Daoy (cell line): Measurements from ENCODE around the gene MDM4. TPM values are rescaled to one million over a fixed set of nuclear protein-coding genes. Genes with fewer than 3 reads are reported as not detected.

Experiments used
- DNase-seq: peaks from one replicate; pipeline ENCODE4 v3.0.0-alpha.2; 2015; ENCODE audit warnings: low read depth
- total RNA-seq: library from RNA; depleted of rRNA; stranded (reverse); fragments of >200 nt; shearing (Covaris generic); gene quantifications from 2 replicates; pipeline ENCODE4 v1.2.3, GENCODE V29; 2014; rRNA removed

The MDM4 gene
- total RNA-seq, result 12.7 and 15.0 TPM in 2 replicates

DNA sequence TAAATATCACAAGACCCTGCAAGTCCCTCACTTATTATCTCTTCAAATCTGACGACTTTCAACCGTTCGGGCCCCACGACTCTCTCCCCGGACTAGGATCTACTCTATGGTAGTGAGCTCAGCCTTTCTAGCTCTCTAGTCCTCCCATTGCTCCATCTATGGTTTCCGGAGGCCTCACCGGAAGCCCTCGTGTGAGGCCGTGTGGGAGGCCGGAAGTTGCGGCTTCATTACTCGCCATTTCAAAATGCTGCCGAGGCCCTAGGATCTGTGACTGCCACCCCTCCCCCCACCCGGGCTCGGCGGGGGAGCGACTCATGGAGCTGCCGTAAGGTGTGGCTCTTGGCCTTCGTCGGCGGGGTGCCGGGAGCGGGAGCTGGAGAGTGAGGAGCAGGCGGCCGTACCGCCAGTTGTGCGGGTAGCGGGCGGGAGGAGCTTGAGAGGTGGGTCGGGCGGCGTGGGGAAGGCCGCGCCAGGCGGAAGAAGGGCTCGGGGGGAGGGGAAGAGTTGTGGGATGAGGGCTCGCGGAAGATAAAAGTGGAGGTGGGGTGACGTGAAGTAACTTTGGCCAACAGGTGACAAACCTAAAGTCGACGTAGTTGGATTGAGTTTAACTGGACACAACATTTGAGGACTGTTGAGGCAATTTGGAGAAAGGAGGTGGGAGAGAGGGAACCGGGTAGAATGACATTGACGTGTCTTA is at the start of gene MDM4:
TSS of gene MDM4 (plus strand) at position 227 of the 700 bp plus-strand sequence. CDS start 9,113 bp downstream, outside the sequence.
- peak; percentile 97 for DNase-seq

DNA sequence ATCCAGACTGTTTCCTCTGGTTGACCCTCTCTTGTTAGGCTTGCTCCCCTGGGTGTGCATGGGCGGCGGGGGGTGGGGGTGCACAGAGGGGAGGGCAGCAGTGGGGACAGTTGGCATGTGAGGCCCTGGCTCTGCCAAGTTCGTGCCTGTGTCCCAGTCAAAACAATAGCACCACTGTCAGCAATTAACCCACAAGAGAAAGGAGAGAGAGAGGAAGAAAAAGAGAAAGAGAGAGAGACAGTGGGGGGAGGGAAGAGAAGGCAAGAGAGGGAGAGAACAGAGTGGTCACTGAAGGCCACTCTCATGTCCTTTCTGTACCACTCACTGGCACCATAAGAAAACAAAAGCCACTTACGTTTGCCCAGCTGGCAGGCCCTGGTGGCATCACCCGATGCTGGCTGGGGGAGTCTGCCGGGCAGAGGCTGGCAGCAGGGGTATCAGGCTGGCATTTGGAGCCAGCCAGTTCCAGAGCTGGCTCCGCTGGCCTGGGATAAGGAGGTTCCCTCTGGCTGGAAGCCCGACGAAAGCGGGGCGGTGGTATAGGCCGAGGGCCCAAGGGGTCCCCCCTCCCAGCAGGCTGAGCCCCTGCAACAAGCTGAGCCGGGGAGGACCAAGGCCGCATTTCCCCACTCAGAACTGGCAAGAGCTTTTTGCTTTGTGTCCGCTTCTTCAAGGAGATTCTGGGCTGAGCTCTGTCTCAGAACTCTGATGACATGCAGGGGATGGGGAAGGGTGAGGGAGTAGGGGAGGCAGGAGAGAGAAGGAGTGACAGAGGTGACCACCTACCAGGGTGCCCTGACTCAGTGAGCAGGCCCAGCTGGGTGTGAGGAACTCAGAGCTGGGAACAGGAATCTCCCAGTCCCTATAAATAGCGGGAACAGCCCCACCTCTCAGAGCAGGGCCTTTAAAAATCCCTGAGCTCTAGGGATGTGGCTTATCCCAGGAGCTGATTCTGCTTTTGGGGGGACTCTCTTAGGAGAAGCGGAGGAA is 49.5 kb upstream of the MDM4 start:
- no peak for DNase-seq

- DNase-seq, result no peak
These were observed 48.0 kb upstream of the MDM4 start for GRCh38 chr1:204468206-204468605.

DNA sequence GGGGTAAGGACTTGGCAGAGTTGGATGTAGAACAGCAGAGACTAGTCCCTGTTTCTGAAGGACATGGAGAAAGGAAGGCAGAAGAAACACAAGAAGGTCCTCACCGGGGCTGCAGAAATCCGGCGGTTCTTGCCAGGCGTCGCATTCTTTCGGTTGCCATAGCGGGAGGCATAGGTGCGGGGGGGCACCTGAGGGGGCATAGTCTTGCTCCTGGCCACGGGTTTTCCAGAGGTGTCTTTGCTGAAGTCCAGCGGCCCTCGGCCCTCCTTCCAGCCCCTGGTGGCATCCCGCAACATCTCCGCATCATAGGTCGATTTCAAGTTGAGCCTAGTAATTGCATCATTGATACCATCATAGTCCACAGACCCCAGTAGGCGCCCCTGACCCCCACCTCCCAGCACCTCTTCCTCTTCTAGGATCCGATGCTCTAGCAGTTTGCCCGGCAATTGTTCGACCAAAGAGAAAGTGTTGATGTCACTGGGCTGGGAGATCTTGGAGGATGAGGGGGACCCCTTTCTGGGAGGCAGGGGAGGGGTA is 47.4 kb upstream of the MDM4 start:
- DNase-seq, result no peak

GRCh38 chr1:204469304-204469703 is 46.9 kb upstream of the MDM4 start:
- DNase-seq, result no peak

- no peak for DNase-seq
These were observed 44.5 kb upstream of the MDM4 start for GRCh38 chr1:204471687-204472086.

DNA sequence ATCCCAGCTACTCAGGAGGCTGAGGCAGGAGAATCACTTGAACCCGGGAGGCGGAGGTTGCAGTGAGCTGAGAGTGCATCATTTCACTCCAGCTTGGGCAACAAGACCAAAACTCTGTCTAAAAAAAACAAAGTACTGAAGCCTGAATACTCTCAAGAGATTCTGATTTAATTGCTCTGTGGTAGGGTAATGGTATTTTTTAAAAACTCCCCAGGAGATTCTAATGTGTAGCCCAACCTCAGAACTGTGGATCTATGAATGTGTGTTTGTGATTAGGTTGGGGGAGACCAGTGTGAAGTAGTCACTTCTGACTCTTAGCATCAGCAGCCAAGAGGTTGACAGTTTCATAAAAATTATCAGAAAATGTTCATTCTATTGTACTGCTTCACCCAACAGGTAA is 43.5 kb upstream of the MDM4 start:
- no peak for DNase-seq

DNA sequence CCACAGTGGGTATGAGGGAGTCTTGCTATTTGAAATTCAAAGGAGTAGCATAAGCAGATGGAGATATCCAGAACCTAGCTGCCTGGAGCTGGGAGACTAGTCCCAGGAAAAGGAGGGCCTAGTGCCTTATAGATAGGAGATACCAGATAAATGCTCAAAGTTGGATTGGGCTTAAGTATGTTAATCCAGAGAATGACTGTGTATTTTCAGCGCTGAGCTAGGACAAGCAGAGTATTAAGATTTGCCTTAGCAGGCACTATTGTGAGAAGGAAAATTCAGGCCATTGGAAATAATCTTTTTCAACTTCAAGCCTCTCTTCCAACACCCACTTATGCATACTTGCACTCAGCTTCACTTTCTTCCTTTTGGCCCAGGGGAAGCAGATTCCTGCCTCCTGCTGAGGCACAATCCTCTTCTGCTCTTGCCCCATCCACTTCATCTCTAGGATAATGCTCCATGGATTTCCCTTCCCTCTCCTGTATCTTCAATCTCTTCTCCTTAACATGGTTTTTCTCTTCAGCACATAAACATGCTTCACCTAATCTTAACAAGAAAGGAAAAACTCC is 42.7 kb upstream of the MDM4 start:
- no peak for DNase-seq

- peak; percentile 32 for DNase-seq
These were observed 40.4 kb upstream of the MDM4 start for GRCh38 chr1:204475656-204476432.

- DNase-seq, result no peak
These were observed 39.6 kb upstream of the MDM4 start for GRCh38 chr1:204476563-204476962.

- no peak for DNase-seq
These were observed 39.0 kb upstream of the MDM4 start for GRCh38 chr1:204477036-204477740.

GRCh38 chr1:204478172-204478899 is 37.9 kb upstream of the MDM4 start:
- no peak for DNase-seq

GRCh38 chr1:204478921-204479320 is 37.3 kb upstream of the MDM4 start:
- no peak for DNase-seq

DNA sequence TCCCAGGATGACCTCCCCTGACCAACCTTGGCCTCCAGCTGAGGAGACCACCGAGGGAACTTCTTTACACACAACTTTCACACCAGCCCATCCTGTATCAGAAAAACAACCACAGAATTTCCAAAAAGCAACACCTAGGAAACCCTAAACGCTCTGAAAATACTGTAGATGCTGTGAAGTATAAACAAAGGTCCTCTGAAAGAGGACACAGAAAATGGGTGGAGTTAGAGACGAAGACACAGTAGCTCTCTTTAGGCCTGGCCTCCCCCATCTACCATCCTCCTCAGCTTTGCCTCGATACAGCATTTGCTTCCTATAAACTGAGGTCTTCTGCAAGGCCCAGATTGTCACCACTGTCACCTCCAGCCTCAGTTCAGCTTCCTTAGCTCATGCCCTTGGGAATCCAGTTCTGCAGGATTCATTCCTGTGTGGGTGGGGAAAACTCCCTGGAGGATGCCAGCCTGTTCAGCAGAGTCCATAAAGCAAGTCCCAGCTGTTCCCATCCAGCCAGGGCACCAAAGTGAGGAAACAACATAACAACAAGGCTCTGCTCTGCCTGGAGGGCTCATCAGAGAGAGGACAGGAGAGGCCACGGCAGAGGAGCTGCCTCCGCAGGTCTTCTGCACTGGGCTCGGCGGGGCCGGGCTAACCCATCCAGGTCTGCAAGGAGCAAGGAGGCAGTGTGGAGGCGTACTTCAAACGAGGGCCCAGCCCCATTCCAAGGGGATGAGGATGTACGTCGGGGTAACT is 36.6 kb upstream of the MDM4 start:
- no peak for DNase-seq

GRCh38 chr1:204480515-204480914 is 35.7 kb upstream of the MDM4 start:
- DNase-seq, result no peak

- DNase-seq, result no peak
These were observed 32.4 kb upstream of the MDM4 start for GRCh38 chr1:204483791-204484190.

DNA sequence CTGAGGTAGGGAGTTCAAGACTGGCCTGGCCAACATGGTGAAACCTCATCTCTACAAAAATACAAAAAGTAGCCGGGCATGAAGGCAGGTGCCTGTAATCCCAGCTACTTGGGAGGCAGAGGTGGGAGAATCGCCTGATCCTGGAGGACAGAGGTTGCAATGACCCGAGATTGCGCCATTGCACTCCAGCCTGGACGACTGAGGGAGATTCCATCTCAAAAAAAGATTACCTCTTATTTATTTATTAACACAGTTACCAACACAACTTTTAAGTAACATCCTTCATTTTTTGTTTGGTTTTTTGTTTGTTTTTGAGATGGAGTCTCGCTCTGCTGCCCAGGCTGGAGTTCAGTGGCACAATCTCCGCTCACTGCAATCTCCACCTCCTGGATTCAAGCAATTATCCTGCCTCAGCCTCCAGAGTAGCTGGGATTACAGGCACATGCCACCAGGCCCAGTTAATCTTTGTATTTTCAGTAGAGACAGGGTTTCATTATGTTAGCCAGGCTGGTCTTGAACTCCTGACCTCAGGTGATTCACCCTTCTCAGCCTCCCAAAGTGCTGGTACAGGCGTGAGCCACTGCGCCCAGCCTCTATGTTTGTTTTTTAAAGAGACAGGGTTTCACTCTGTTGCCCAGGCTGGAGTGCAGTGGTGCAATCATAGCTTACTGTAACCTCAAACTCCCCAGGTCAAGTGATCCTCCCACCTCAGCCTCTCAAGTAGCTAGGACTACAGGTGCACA is 29.5 kb upstream of the MDM4 start:
- DNase-seq, result peak; percentile 52

DNA sequence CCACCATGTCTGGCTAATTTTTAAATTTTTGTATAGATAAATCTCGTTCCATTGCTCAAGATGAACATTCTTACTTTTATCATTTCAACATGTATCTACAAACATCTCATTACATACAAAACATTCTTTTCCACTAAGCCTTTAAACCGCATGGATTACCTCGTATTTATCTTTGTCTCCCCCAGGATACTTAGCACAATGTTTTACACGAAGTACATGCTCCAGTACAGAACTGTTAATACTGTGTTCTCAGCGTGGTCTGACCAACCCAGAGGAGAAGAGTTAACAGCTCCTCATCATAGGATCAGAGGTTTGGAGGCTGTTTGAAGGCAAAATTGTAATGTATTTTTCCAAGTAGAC is 29.0 kb upstream of the MDM4 start:
- no peak for DNase-seq

GRCh38 chr1:204491655-204492054 is 24.6 kb upstream of the MDM4 start:
- no peak for DNase-seq
